ENCODE data around the gene FOXO4. TPM values are rescaled to one million over a fixed set of nuclear protein-coding genes. Genes with fewer than 3 reads are reported as not detected.

Gene FOXO4
- total RNA-seq, 2 donors from 2014 or later, result 10.0 to 20.6 TPM

- no peak for ATAC-seq
Observed at GRCh38 chrX:71105628-71106027, 10.0 kb downstream of the FOXO4 start.

DNA sequence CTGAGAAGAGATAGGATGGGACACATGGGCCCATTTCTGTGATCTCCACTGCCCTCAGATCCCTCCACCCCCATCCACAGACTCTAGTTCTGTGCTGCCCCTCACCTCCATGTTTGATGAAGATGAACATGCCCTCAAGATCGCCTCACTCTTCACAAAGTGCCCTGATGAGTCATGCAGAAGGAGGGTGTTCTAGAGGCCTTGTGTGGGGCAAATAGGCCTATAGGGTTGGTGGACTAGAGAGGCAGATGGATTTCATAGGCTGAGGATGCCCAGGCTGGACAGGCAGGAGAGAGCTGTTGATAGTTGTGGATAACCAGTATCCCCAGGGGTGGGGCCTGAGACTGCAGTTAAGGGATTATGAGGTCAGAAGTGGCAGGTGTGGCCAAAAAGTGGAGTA, 10.8 kb downstream of the FOXO4 start, which contains the start of gene CXorf65:
TSS of gene CXorf65 (minus strand) at position 314 of the 400 bp plus-strand sequence. CDS start at position 130, 184 bp downstream.
- H3K9me3 Mint-ChIP-seq, result no peaks in the 10 kb centered on the region
- peaks cover 25% of the 10 kb centered on the region for H3K36me3 Mint-ChIP-seq
- no peak for DNase-seq (ENCODE audit: low spot score)
- peak within 1 kb of the TSS; percentile 98 for H3K4me3 Mint-ChIP-seq
- H3K27ac Mint-ChIP-seq, result peak within 1 kb of the TSS; percentile 91 to 98
- peak in 1 of 2 donors; percentile 48 for ATAC-seq
- peaks cover 0 to 3% of the 10 kb centered on the region in 2 donors for H3K27me3 Mint-ChIP-seq
- H3K4me1 Mint-ChIP-seq (ENCODE audit: low read depth in 2 of 2), result peaks cover 63 to 64% of the 10 kb centered on the region in 2 donors

More at GRCh38 chrX:71105628-71106027, 10.0 kb downstream of the FOXO4 start:
- Mint-ChIP-seq H3K27me3 (peaks cover 0 to 3% of the 10 kb centered on the region in 2 donors), H3K9me3 (no peaks in the 10 kb centered on the region), H3K36me3 (peaks cover 20% of the 10 kb centered on the region), H3K4me1 (ENCODE audit: low read depth in 2 of 2) (peaks cover 64 to 70% of the 10 kb centered on the region in 2 donors), H3K4me3 (peak overlapping the region; percentile 88), H3K27ac (peak overlapping the region; percentile 91 to 98)
- no peak for DNase-seq (ENCODE audit: low spot score)

DNA sequence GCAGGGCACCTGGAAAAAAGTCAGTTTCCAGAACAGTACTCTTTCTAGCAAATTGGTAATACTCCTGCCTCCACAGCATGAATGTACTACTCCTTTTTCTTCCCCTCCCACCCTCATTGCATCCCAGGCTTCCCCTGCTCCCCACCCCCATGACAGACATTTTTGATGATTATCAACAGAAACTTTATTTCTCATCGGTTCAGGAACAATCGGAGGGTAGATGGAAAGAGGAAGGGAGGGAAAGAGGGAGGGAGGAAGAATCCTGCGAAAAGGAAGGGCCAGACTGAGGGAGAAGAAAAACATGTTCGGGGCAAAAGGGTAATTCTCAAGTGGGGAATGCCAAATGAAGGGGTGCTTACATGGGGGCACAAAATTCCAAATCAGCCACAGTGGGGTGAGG, 11.6 kb downstream of the FOXO4 start:
- Mint-ChIP-seq H3K4me3 (peak overlapping the region; percentile 98), H3K36me3 (peaks cover 25% of the 10 kb centered on the region), H3K27me3 (peaks cover 0 to 3% of the 10 kb centered on the region in 2 donors), H3K4me1 (ENCODE audit: low read depth in 2 of 2) (peaks cover 65 to 71% of the 10 kb centered on the region in 2 donors), H3K27ac (peak overlapping the region; percentile 91 to 98), H3K9me3 (no peaks in the 10 kb centered on the region)
- no peak for DNase-seq (ENCODE audit: low spot score)
- no peak for ATAC-seq

DNA sequence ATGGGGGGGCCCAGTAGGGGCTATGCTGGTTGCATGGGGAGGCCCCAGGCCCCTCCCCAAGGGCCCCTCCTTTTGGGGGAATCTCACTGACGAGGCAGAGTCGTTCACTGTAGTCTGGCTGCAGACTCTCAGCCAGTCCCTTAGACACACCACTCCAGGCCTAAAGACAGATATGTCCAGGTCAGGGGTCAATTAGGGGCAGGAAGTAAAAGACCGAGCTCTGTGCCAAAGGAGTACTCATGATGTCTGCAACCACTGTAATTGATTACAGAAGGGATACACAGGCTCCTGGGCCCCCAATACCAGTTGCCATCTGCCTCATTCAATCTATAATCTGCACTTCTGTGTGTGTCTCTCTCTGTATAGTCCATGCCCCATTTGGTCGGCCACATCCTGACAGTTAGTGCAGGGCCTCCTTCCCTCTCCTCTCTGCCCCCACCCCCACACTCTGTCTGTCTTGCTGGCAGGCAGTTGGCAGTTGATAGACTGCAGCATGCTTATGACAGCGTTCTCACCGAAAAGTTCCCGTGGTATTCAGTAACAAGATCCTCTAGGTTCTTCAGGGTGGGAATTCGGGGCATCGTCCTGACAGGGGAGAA, 12.2 kb downstream of the FOXO4 start:
- peaks cover 0 to 3% of the 10 kb centered on the region in 2 donors for H3K27me3 Mint-ChIP-seq
- ATAC-seq (peak in 1 of 2 donors; percentile 41), DNase-seq (ENCODE audit: low spot score) (no peak)

GRCh38 chrX:71109051-71109450, 13.4 kb downstream of the FOXO4 start:
- Mint-ChIP-seq H3K27me3 (peaks cover 0 to 6% of the 10 kb centered on the region in 2 donors), H3K4me1 (ENCODE audit: low read depth in 2 of 2) (peaks cover 55 to 71% of the 10 kb centered on the region in 2 donors), H3K36me3 (peaks cover 25% of the 10 kb centered on the region), H3K9me3 (no peaks in the 10 kb centered on the region), H3K27ac (peak overlapping the region; percentile 91 to 98), H3K4me3 (peak overlapping the region; percentile 98)
- DNase-seq (ENCODE audit: low spot score) (no peak), ATAC-seq (no peak)

More for the DNA sequence above, 12.2 kb downstream of the FOXO4 start:
- Mint-ChIP-seq H3K4me1 (ENCODE audit: low read depth in 2 of 2) (peaks cover 63 to 70% of the 10 kb centered on the region in 2 donors), H3K27ac (peak overlapping the region; percentile 91 to 98), H3K4me3 (peak overlapping the region; percentile 98), H3K36me3 (peaks cover 25% of the 10 kb centered on the region), H3K9me3 (no peaks in the 10 kb centered on the region)

DNA sequence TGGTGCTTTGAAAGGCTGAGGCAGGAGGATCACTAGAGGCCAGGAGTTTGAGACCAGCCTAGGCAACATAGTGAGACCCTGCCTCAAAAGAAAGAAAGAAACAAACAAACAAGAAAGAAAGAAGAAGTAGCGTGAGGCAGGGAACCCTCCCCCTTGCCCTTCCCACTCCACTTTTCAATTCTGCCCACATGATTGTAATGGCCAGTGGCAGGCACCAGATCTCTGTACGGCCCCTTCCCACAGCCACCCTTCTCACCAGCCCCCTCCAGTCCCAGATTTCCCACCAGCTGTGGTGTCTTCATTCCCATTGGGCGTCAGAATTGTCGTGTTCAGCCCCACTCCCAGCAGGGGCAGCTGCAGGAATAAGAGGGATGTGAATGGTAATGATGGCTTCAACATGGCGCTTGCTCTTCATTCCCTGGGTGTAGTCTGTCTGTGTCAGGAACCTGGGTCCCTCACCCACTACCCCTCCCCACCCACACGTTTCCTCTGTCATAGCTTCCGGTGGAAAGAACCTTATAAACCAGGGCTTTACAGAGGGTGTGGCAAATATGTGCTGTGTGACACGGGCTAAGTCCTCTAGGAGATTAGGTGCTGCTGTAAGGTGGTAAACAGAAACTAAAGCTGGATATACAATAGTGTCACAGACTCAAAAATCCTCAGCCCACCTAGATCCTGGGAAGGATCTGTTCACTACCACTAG, 15.6 kb downstream of the FOXO4 start, which contains the start of gene IL2RG:
TSS of gene IL2RG (minus strand) at position 437 of the 703 bp plus-strand sequence. CDS start at position 399, 38 bp downstream.
- Mint-ChIP-seq H3K4me3 (peak within 1 kb of the TSS; percentile 98), H3K9me3 (no peaks in the 10 kb centered on the region), H3K36me3 (peaks cover 24% of the 10 kb centered on the region), H3K27me3 (peaks cover 0 to 6% of the 10 kb centered on the region in 2 donors), H3K27ac (peak within 1 kb of the TSS; percentile 91 to 98), H3K4me1 (ENCODE audit: low read depth in 2 of 2) (peaks cover 40 to 54% of the 10 kb centered on the region in 2 donors)
- DNase-seq (ENCODE audit: low spot score), result peak; percentile 89
- peak; percentile 94 to 95 for ATAC-seq

DNA sequence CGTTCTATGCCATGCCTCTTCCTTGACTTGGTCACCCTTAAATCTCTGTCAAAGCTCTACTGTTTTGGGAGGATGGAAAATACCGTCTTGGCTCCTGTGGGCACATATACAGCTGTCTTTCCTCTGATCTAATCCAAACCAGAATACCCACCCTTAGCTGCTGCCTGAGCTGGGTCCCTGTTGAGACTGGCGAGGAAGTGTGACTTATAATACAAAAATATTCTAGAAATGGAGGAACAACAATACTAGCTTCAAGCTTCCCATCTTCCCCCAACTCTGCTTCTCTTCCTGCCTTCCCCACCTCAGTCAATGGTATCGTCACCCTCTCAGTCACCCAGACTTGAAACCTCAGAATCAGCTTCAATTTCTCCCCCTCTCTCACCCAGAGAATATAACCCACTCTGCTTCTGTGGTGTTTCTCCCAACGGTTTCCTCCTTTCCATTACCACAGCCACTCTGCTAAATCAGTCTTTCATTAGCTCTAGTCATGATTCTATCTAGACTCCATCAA, 16.3 kb downstream of the FOXO4 start:
- Mint-ChIP-seq H3K4me3 (peak overlapping the region; percentile 98), H3K4me1 (ENCODE audit: low read depth in 2 of 2) (peaks cover 37 to 48% of the 10 kb centered on the region in 2 donors), H3K27ac (peak overlapping the region; percentile 91 to 98), H3K27me3 (peaks cover 0 to 6% of the 10 kb centered on the region in 2 donors), H3K36me3 (peaks cover 19% of the 10 kb centered on the region), H3K9me3 (no peaks in the 10 kb centered on the region)
- ATAC-seq (peak; percentile 16 to 36), DNase-seq (ENCODE audit: low spot score) (no peak)

- Mint-ChIP-seq H3K27me3 (peaks cover 0 to 8% of the 10 kb centered on the region in 2 donors), H3K9me3 (no peaks in the 10 kb centered on the region), H3K27ac (peak overlapping the region; percentile 69 to 85), H3K36me3 (peaks cover 5% of the 10 kb centered on the region), H3K4me3 (peak overlapping the region; percentile 77), H3K4me1 (ENCODE audit: low read depth in 2 of 2) (peaks cover 18 to 33% of the 10 kb centered on the region in 2 donors)
- ATAC-seq (no peak), DNase-seq (ENCODE audit: low spot score) (no peak)
Observed at GRCh38 chrX:71117358-71117757, 21.7 kb downstream of the FOXO4 start.

DNA sequence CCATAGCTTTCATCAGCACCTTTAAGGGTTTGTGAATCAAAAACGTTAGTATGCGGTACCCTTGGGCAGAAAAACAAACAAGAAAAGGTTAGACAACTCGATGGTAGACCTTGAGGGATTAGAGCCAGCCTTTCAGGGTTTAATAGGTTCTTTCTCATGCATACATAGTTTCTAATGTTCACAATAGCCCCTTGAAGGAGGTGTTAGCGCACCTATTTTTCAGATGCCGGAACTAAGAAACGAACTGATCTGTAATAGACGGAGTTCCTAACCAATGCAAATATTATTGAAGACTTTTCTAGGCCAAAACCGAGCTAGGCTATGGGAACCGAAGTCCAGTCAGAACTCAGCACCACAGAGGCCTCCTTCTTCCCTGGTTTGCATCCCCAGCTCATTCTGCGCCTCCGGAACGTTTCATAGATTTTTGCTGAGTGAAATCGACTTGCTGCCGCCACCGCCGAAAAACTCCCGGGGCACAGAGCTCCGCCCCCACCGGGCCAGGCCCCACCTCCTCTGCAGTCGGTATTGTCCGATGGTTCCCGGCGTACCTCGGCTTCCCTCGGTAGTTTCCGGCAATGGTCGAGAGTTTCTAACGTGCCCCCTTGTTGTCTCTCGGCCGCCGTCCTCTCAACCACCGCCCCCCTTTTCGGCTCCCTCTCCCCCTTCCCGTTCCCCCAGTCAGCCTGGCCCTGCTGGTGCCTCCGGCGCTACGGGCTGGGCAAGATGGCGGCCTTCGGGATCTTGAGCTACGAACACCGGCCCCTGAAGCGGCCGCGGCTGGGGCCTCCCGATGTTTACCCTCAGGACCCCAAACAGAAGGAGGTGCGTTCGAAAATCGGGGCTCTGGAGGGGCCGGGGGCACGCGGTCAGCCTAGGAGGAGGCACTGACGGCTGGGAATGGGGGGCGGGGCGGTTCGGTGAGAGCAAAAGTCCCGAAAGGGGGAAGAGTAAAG, 22.7 kb downstream of the FOXO4 start, which contains the start of gene MED12:
TSS of gene MED12 (plus strand) at position 565 of the 953 bp plus-strand sequence. CDS start at position 724, 159 bp downstream.
- H3K27ac Mint-ChIP-seq, result peak within 1 kb of the TSS; percentile 69 to 85
- peaks cover 14 to 33% of the 10 kb centered on the region in 2 donors for H3K4me1 Mint-ChIP-seq (ENCODE audit: low read depth in 2 of 2)
- DNase-seq (ENCODE audit: low spot score) (peak; percentile 84), ATAC-seq (peak; percentile 94 to 97)
- peaks cover 10% of the 10 kb centered on the region for H3K36me3 Mint-ChIP-seq
- H3K27me3 Mint-ChIP-seq, result peaks cover 0 to 8% of the 10 kb centered on the region in 2 donors
- H3K4me3 Mint-ChIP-seq, result peak within 1 kb of the TSS; percentile 77
- H3K9me3 Mint-ChIP-seq, result no peaks in the 10 kb centered on the region

GRCh38 chrX:71118985-71119535, 23.4 kb downstream of the FOXO4 start:
- H3K27me3 Mint-ChIP-seq, result peaks cover 0 to 5% of the 10 kb centered on the region in 2 donors
- ATAC-seq (peak; percentile 51), DNase-seq (ENCODE audit: low spot score) (no peak)
- H3K4me1 Mint-ChIP-seq (ENCODE audit: low read depth in 2 of 2), result peaks cover 10 to 31% of the 10 kb centered on the region in 2 donors
- peak overlapping the region in 1 of 2 donors; percentile 85 for H3K27ac Mint-ChIP-seq
- H3K36me3 Mint-ChIP-seq, result peaks cover 13% of the 10 kb centered on the region
- H3K9me3 Mint-ChIP-seq, result no peaks in the 10 kb centered on the region
- peak overlapping the region; percentile 77 for H3K4me3 Mint-ChIP-seq

DNA sequence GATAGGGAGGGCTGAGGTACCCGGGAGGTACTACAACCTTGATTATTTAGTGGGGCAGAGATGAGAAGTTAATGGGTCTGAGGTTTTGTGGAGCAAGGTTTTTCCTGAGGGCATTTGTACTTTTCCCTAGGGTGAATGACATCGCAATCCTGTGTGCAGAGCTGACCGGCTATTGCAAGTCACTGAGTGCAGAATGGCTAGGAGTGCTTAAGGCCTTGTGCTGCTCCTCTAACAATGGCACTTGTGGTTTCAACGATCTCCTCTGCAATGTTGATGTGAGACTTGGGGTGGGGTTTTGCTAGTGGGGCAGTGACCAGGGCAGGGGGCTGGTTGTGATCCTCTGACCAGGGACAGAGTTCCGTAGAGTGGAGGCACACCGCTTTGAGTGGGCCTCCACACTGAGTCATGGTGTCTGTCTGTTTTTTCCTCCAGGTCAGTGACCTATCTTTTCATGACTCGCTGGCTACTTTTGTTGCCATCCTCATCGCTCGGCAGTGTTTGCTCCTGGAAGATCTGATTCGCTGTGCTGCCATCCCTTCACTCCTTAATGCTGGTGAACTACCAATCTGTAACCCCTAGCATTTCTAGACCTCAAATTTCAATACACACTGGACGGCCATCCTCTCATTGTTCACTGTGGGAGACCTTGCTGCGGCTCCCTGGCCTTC, 32.6 kb downstream of the FOXO4 start:
- Mint-ChIP-seq H3K36me3 (peaks cover 28% of the 10 kb centered on the region), H3K4me3 (no peak overlapping the region), H3K27ac (peak overlapping the region; percentile 28 to 45), H3K4me1 (ENCODE audit: low read depth in 2 of 2) (peaks cover 13 to 19% of the 10 kb centered on the region in 2 donors), H3K27me3 (peaks cover 0 to 7% of the 10 kb centered on the region in 2 donors), H3K9me3 (no peaks in the 10 kb centered on the region)
- ATAC-seq, result no peak
- no peak for DNase-seq (ENCODE audit: low spot score)

All from natural killer cell treated with Interleukin-12 subunit alpha and Interleukin-12 subunit beta and Interleukin-15 and Interleukin-18, amount 100 ng/mL, for 72 hours (primary cell).